Uterus (tissue), 2 donors: Measurements from ENCODE around the gene ZFAND3.

Source experiments
- CTCF ChIP-seq, 4 experiments: fragments of 200-600 bp in 2 of 4; fragments of 450-650 bp in 2 of 4; sonication (generic) in 2 of 4; IDR thresholded peaks; one replicate each; pipeline ENCODE4 v1.5.1; 2016 to 2019; ENCODE audit warnings: antibody characterized with exemption in 4 of 4, mild to moderate bottlenecking in 2 of 4, moderate library complexity in 1 of 4
- POLR2A ChIP-seq, 2 donors: fragments of 450-650 bp; IDR thresholded peaks; one replicate each; pipeline ENCODE4 v1.6.1; 2016; ENCODE audit warnings: antibody characterized with exemption in 2 of 2, mild to moderate bottlenecking in 1 of 2, moderate library complexity in 1 of 2

- TF ChIP-seq CTCF (IDR thresholded peaks at IDR 0.05): no peak
- no peak for TF ChIP-seq POLR2A (IDR thresholded peaks at IDR 0.05)
Measured at GRCh38 chr6:37906121-37906520, 86.6 kb downstream of the ZFAND3 start.
